KMS-11 (cell line): Measurements from ENCODE around the gene CLK1.

Experiments used
- H2AFZ ChIP-seq: fragments of 200-600 bp; sonication (generic); 2 replicates; pipeline ENCODE4 v1.6.1; 2016; ENCODE audit warnings: antibody characterized with exemption, mixed run types, low read depth
- H3K27ac ChIP-seq: fragments of 200-600 bp; sonication (generic); 2 replicates; pipeline ENCODE4 v1.6.1; 2016; ENCODE audit warnings: mild to moderate bottlenecking, mixed run types
- H3K27me3 ChIP-seq: fragments of 200-600 bp; sonication (generic); 2 replicates; pipeline ENCODE4 v1.6.1; 2017; ENCODE audit warnings: mild to moderate bottlenecking, low read depth, mixed run types, moderate library complexity; ENCODE audit not compliant: insufficient read depth
- H3K36me3 ChIP-seq: fragments of 200-600 bp; sonication (generic); 2 replicates; pipeline ENCODE4 v1.6.1; 2017; ENCODE audit warnings: mild to moderate bottlenecking, mixed run types; ENCODE audit not compliant: insufficient read depth
- H3K4me1 ChIP-seq: fragments of 200-600 bp; sonication (generic); 2 replicates; pipeline ENCODE4 v1.6.1; 2016; ENCODE audit warnings: mild to moderate bottlenecking, low read depth, mixed run types; ENCODE audit not compliant: poor library complexity, severe bottlenecking
- H3K4me2 ChIP-seq: fragments of 200-600 bp; sonication (generic); 2 replicates; pipeline ENCODE4 v1.7.0; 2016; ENCODE audit warnings: mild to moderate bottlenecking, mixed run types
- H3K4me3 ChIP-seq: fragments of 200-600 bp; sonication (generic); IDR thresholded peaks from 2 replicates; pipeline ENCODE4 v1.6.1; 2017; ENCODE audit warnings: low read depth, low read length, mixed read lengths; ENCODE audit not compliant: insufficient read depth
- H3K79me2 ChIP-seq: fragments of 200-600 bp; sonication (generic); 2 replicates; pipeline ENCODE4 v1.6.1; 2016; ENCODE audit warnings: low read depth, mixed run types; ENCODE audit not compliant: insufficient read depth
- H3K9ac ChIP-seq: fragments of 200-600 bp; sonication (generic); 2 replicates; pipeline ENCODE4 v1.6.1; 2016; ENCODE audit warnings: mild to moderate bottlenecking, mixed run types
- H4K20me1 ChIP-seq: fragments of 200-600 bp; sonication (generic); 2 replicates; pipeline ENCODE4 v1.6.1; 2016; ENCODE audit warnings: mild to moderate bottlenecking, mixed run types; ENCODE audit not compliant: insufficient read depth
- CTCF ChIP-seq: fragments of 200-600 bp; sonication (generic); conservative IDR thresholded peaks from 2 replicates; pipeline ENCODE4 v1.6.1; 2017; ENCODE audit warnings: low read depth, mild to moderate bottlenecking, antibody characterized with exemption, low read length, moderate library complexity, mixed read lengths

Gene CLK1

DNA sequence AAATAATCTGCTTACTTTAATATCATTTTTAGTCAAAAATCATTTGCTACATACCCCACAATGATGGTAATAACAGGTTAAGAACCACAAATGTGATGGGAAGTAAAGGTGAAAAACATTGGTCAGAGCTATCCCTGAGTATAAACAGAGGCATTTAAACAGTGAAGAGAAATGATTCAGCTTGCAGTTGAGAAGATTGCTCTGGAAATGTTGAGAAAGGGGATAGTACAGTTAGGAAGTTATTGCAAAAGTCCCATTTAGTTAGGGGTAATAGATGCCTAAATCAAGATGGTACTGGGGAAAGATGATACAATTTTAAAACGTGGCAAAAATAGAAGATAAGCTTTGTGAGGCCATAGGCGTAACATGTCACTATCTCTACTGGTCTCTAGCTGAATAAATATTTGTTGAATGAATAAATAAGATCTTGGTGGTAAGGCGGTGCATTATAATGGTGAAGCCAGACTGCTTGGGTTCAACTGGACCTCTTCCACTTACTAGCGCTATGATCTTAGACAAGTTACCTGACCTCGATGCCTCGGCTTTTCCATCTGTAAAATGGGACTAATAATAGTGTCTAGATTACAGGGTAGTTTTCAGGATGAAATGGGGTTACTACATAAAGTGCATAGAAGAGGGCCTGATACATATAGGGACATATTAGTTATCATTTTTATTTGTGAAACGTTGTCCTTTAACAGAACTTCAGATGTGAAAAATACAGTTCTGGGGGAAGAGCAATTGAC is 54.8 kb downstream of the CLK1 start:
- H3K4me1 ChIP-seq: peaks cover 23% of the 10 kb centered on the region
- H3K4me3 ChIP-seq: no peak overlapping the region
- H3K27ac ChIP-seq: no peak overlapping the region
- H2AFZ ChIP-seq: no peak overlapping the region
- H3K27me3 ChIP-seq: no peaks in the 10 kb centered on the region
- no peaks in the 10 kb centered on the region for H3K36me3 ChIP-seq
- TF ChIP-seq CTCF: no peak
- no peak overlapping the region for H3K4me2 ChIP-seq
- H3K9ac ChIP-seq: no peak overlapping the region
- H3K79me2 ChIP-seq: peaks cover 28% of the 10 kb centered on the region
- no peaks in the 10 kb centered on the region for H4K20me1 ChIP-seq
